ENCODE data around the gene NMNAT2. TPM values are rescaled to one million over a fixed set of nuclear protein-coding genes. Genes with fewer than 3 reads are reported as not detected.
"Not testable (repeated sequence)": the region's sequence is repeated elsewhere in the genome, so short reads cannot be mapped to it uniquely, and the experiment has no call there.

NMNAT2 gene
- total RNA-seq, 2 donors from 2014 or later, result 0.60 to 1.1 TPM

DNA sequence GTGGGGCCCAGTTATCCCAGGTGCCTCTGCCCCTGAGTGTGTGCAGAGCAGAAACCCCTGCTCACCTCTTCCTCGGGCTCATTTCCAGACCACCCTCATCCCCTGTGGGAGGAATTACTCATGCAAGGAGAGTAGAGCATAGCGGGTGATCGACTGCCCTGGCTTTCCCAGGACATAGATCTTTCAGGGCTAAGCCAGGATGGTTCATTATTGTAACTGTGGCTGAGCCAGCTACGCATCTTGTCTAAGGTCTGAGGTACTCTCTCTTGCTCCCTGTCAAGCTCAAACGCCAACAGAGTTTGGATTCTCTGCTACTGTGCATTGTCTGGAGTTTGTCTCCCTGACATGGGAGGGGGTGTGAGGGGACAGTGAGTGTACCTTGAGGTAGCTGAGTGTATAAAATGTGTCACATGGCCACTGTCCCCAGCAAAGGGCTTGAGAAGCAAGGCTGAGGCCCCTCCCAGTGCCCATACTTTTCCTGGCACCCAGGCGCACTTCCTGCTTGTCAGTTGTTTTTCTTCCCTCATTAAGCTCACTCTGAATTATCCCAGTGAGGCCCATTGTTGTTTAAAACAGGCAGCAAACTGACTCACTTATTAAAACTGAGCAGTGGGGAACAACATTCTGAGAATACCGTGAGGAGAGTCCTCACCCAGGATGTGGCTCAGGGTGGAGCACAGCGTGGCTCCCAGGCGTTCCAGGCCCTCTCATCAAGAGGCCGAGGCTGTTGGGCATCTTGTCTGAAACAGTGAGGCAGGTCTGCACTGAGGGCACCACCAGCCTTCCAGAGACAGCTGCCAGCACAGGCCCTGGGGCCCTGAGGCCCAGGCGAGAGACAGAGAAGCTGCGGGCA lies 139.2 kb downstream of the NMNAT2 start:
- peak; percentile 76 for DNase-seq (ENCODE audit: low spot score)
- intact Hi-C loops (cut with DNase I), result no loop called here

DNA sequence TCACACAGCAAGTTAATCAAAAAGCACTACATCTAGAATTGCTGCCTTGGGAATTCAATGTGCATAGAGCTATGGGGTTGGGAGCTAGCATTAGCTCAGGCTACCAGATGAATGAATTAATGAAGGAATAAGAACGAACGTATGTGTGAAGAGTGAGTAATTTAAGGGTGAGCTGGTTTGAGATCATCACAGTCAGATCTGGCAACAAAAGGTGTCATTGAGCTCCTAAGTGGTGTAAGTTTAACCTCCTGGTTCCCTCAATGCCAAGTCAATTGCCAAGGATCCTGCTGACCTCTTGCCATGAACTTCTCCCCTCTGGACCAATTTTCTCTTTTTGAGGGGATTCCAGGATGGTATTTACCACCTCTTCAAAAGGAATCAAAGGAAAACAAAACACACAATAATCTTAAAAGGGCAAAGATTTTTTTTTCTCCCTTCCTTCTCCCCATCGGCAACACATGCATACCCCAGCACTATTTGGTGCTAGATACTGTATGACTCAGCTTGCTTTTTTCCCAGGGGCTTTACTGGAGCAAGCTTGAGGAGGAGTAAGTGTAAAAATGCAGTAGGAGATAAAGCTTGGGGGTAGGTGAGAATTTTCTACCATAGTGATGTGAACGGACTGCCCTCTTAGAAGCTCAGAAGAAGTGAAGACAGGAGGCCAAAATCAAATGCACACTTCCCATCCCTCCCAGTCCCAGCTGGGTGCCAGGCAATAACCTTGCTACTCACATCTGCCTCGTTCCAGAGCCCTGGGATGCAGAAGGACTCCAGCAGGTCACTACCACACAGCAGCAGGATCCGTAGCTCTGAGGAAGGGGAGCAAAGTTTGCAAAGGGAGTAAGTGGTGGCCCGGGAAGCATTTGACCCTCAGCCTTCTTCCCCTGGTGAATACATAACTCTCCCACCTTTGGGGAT lies 140.1 kb downstream of the NMNAT2 start:
- DNase-seq (ENCODE audit: low spot score), result peak; percentile 1

DNA sequence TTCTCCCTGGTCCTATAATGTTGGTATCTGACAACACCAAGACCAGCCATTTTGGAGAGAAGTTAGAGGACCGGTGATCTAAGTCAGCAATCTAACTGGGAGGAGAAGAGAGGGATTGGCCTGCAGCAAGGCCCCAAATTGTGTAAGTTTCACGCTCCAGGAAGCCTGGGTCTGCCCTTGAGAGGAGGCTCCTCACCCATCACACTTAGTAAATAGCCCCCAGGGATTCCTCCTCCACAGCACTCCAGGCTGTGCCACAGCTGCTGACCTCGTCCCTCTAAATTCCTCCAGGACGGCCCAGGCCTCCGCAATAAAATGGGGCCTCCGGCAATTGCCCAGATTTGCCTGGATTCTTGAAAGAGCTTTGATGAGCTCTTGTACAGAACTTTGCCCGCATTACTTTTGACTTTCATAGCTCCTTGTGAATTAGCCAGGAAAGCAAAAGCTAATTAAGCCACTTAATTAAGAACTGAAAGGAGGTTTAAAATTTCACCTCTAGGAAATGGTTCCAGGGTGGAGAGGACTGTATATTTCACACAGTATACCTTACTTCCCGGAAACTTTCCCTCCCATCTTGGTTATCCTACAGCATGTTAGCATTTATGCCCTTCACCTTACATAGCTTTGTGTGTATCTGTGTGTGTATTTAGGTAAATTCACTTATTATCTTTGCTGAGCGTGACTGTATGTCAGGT lies 141.6 kb downstream of the NMNAT2 start:
- intact Hi-C loops (cut with DNase I), result no loop called here
- DNase-seq (ENCODE audit: low spot score), result peak; percentile 70

More for the DNA sequence above, 140.1 kb downstream of the NMNAT2 start:
- intact Hi-C loops (cut with DNase I), result no loop called here

DNA sequence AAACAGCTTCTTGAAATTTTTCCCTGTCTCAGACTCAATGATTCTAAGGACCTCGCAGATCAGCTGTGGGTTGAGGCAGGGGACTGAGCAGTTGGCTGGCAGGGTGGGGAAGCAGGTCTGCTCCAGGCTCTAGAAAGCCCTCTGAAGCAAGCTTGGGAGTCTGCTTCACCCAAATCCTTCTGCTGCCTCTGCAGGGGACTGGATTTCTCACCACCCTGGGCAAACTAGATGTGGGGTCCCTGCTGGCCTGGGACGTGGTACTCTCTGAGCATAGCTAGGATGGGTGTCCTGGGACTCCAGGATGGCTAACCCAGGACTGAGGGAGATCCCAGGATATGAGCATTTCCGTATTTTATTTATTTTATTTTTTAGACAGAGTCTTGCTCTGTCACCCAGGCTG lies 142.9 kb downstream of the NMNAT2 start:
- intact Hi-C loops (cut with DNase I), result no loop called here
- DNase-seq (ENCODE audit: low spot score), result peak; percentile 49

DNA sequence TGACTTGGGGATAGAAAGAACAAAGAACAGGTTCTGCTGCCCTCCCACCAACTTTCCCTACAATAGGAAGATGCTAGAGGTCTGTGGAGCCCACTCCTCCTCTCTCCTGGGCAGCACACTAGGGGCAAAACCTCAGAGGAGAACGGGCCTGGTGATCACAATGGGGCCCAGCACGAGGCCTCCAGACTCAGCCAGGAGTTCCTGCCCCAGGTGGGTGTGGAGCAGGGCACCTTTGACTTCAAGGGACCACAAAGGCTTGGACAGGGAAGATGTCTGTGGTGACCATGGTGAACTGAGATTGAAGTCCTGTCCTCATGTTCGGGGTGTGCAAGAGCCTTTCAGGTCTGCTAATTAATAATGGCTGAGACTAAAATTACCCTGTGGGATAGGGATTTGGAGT lies 143.3 kb downstream of the NMNAT2 start:
- DNase-seq (ENCODE audit: low spot score), result peak; percentile 52
- intact Hi-C loops (cut with DNase I), result no loop called here

DNA sequence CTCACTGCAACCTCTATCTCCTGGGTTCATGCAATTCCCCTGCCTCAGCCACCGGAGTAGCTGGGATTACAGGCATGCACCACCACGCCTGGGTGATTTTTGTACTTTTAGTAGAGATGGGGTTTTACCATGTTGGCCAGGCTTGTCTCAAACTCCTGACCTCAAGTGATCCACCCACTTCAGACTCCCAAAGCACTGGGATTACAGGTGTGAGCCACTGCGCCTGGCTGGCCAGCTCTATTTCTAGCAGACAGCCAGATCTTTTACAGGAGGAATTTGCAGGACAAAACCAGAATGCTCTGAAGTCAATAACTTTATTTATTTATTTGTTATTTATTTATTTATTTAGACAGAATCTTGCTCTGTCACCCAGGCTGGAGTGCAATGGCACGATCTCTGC lies 144.2 kb downstream of the NMNAT2 start:
- intact Hi-C loops (cut with DNase I), result not testable (repeated sequence)
- DNase-seq (ENCODE audit: low spot score), result peak; percentile 40

DNA sequence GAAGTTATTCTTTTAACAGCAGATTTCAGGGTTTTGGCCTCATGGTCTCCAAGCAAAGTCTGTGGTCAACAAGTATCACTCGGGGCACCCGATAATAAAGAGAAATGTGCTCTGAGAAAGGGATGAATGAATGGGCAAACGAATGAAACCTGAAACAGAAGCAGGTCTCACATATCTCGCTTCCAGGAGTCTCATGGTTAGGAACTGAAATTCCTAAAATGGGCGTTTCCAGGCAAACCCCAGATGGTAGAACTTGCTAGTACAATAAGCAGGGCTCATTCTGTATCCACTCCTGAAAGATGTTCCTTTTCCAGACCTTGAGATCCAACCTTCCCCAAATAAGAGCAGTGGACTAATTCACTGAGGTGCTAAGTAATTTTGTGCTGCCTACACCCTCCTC lies 144.9 kb downstream of the NMNAT2 start:
- intact Hi-C loops (cut with DNase I), result no loop called here
- no peak for DNase-seq (ENCODE audit: low spot score)

DNA sequence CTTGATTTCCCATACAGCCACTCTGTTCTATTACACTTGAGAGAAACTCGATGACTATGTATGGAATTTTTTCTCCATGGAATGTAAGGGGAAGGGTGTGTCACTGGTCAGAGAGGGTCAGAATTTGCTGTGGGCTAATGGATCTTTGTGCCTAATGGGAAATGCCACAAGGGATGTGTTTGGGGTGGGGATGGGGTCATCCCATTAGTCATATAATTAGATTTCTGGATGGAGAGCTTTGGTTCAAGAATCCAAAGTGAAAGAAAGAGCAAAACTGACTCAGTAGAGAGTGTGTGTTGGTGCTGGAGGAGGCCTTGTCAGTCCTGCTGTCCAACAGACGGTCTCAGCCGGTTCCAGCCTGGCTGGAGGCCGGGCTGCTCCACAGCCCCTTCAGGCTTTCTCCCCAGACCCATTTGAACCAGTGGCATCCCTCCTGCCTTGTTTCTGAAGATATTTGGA lies 145.8 kb downstream of the NMNAT2 start:
- DNase-seq (ENCODE audit: low spot score), result peak; percentile 79
- intact Hi-C loops (cut with DNase I), result no loop called here

DNA sequence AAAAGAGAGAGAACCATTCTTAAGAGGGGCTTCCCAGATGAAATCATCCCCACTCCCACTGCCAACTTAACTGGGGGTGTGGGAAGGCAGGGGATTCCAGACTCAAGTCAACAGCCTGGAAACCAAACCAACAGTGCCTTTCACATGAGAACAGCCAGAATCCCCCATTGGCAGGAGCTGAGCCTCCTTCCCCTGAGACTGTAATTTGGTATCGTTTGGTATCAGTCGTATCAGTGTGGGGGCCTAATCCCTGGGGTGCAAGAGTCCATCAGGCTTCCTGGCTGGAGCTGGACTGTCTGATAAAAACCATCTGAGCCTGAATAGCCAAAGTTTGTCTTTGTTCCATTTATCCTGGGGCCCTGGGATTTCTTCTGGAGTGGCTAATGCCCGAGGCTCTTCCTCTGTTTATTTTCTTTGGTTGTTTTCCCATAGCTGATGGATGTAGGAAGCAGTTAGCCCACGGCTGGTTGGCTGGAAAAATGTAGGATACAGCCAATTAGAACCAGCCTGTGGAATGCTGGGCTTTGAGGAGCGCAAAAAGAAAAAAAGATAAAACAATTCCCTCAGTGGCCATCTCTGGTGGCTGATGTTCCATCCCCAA lies 147.5 kb downstream of the NMNAT2 start:
- peak; percentile 40 for DNase-seq (ENCODE audit: low spot score)
- intact Hi-C loops (cut with DNase I), result no loop called here

DNA sequence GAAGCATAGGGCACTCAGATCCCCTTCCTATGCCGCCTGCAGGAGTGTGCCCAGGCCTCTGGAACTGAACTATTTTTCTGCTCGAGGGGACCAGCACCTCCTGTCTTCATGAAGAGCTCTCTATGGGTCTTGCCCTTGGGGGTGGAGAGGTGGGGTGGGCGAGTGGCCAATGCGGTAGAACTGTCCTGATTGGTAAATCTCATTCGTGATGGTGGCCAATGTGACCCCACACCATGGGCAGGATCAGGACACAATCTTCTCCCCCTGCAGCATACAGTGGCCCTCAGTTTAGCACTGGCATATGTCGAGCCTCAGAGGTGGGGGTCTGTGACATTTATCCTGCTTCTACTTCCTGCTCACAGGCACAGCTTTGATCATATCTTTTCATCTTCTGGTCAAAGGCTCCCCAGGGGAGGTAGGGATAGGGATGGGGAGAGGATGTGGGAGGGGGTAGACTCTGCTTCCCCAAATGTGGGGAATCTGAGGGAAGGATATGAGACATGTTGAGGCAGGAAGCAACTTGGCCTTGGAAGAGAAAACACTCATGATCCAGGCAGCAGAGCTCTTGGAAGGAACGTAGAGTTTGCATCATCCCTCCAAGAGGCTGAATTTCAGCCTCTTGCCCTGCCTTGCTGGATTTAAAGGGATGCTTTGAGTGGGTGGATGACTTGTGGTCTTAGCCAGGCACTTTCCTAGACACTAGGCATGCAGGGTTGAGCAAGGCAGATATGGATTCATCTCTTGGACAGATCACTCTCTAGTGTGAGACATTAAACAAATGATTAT lies 150.3 kb downstream of the NMNAT2 start:
- intact Hi-C loops (cut with DNase I), result loop anchor here in 1 of 2 donors (2.0 kb wide), 1 partner anchor 75 kb away; no protein-coding TSS in a partner anchor
- peak; percentile 67 for DNase-seq (ENCODE audit: low spot score)

DNA sequence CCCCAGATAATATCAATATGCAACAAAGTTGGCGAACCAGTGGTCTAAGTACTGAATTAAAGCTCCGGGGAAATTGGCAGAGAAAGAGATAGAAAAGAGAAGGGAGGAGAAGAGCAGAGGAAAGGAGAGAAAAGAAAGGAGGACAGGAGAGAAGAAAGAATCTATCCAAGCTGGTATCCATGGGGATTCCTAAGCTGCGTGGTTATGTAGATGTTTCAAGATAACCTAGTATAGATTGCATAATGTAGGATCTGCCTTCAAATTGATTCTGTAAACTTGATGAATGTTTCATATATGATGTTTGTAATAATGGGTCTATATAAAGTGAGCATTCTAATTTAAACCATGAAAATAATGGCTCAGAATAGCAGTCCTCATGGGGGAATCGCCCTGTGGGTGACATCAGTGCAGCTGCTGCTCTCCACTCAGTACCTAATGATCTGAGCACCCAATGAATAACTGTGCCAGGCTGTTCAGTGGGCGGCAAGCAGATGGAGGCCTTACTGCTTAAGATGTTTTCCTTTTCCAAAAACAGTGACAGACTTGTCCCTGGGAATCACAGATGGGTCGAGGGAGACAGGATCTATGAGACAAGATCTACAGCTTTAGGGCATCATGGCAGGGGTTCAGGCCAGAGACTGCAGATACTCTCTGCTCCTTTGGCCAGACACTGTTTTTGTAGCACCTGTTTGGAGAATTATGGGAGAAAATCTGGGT lies 154.1 kb downstream of the NMNAT2 start:
- DNase-seq (ENCODE audit: low spot score), result no peak
- intact Hi-C loops (cut with DNase I), result no loop called here

DNA sequence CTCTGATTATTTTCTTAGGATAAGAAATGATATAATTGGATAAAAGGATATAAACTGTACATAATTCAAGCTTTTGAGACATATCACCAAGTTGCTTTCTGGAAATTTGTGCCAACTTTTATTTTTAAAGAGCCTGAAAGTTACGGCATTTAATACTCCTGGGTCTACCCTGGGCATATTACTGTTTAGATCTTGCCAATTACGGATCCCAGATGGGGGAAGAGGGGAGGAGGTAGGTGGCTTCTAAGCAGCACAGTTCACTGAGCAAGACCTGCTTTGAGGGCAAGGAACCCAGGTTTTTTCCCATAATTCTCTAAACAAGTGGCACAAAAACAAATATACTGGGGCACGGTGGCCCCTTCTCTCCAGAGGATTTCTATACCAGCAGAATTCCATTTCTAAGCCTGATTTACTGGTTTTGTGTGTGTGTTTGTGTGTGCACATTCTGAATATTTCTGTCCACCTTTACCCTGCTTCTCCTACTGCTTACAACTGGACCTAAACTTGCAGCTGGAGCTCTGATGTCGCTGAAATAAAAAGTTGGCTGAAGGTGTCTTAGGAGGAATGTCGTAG lies 155.5 kb downstream of the NMNAT2 start:
- intact Hi-C loops (cut with DNase I), result no loop called here
- no peak for DNase-seq (ENCODE audit: low spot score)

DNA sequence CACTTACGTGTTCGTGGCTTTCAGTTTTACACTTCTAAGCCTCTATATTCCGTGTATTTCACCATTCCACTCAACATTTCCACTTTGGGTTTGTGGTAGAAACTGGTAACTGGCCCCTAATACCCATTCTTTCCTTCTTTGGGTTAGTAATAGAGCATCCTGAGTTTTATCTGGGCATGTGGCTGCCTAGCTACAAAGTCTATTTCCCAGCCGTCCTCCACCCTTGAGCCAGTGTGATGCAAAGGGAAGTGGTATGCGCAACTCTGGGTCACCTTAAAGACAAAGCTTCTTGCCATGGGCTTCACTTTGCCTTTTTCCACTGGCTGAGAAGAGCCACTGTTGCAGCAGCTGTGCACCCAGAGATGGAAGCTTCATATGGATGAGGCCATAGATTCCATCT lies 158.3 kb downstream of the NMNAT2 start:
- DNase-seq (ENCODE audit: low spot score), result no peak
- intact Hi-C loops (cut with DNase I), result no loop called here

DNA sequence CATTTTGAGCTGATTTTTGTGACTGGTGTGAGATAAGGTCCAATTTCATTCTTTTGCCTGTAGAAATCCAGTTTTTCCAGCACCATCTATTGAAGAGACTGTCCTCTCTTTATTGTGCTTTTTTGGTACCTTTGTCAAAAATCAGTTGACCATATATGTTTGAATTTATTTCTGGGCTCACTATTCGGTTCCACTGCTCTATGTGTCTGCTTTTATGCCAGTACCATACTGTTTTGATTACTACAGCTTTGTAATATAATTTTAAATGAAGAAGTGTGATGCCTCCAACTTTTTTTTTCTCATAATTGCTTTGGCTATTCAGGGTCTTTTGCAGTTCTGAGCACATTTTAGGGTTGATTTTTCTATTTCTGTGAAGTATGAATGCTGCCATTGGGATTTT lies 163.1 kb downstream of the NMNAT2 start:
- intact Hi-C loops (cut with DNase I), result no loop called here
- DNase-seq (ENCODE audit: low spot score), result no peak

DNA sequence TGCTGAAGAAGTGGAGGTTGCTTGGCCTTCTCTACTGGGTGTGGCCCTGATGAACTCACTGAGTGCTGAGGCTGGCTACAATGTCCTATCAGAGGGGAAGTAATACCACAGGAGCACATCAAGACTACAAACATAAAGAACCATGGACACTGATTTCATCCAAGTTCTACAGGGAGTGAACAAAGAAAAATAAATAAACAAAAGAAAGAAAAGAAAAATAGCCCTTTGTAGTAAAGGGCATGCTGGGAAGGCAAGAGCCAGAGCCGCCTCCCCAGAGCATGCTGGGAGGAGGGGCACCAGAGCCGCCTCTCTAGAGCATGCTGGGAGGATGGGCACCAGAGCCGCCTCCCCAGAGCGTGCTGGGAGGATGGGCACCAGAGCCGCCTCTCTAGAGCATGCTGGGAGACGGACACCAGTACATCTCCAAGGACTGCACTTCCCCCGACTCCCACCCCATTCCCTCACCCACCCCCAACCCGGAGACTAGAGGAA lies 166.2 kb downstream of the NMNAT2 start:
- DNase-seq (ENCODE audit: low spot score), result no peak
- intact Hi-C loops (cut with DNase I), result no loop called here

DNA sequence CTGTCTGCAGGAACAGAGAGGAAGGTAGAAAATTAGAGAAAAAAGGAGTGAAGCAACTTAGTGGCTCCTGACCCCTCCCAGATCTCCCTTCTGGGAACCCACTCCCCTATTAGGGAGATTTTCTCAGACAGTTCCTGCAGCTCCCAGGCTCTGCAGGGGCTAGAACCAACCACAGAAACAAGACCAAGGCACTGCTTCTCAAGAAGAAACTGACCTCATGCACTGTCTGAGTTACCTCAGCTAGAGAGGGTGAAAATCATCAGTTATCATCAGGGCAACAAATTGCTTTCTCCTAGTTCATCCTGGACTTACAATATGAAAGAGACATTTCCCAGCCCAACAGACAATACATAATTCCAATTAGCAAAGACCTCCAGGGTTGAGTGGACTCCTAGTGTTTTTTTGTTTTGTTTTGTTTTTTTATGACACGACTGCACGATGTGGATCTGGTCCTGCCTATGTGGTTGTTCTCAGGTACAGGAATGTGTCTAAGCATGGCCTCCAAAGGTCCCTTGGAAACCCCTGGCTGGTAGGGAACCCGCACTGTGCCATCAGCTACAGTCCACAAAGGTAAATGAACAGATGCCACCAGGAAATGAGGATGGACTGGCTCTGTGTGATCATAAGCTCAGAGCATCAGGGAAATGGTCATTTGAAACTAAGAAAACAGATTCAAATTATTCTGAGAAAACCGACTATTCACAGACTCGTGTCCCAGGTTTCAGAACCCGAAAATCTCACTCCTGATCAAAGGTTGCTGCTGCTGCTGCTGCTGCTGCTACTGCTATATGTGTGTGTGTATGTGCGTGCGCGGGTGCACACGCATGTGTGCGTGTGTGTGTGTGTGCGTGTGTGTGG lies 166.8 kb downstream of the NMNAT2 start:
- DNase-seq (ENCODE audit: low spot score), result no peak
- intact Hi-C loops (cut with DNase I), result no loop called here
